ENCODE data around the gene ABCB11.

- TF ChIP-seq CTCF (IDR thresholded peaks at IDR 0.05; ENCODE audit: insufficient read depth, low read length): no peak
- TF ChIP-seq, protein P1, sequence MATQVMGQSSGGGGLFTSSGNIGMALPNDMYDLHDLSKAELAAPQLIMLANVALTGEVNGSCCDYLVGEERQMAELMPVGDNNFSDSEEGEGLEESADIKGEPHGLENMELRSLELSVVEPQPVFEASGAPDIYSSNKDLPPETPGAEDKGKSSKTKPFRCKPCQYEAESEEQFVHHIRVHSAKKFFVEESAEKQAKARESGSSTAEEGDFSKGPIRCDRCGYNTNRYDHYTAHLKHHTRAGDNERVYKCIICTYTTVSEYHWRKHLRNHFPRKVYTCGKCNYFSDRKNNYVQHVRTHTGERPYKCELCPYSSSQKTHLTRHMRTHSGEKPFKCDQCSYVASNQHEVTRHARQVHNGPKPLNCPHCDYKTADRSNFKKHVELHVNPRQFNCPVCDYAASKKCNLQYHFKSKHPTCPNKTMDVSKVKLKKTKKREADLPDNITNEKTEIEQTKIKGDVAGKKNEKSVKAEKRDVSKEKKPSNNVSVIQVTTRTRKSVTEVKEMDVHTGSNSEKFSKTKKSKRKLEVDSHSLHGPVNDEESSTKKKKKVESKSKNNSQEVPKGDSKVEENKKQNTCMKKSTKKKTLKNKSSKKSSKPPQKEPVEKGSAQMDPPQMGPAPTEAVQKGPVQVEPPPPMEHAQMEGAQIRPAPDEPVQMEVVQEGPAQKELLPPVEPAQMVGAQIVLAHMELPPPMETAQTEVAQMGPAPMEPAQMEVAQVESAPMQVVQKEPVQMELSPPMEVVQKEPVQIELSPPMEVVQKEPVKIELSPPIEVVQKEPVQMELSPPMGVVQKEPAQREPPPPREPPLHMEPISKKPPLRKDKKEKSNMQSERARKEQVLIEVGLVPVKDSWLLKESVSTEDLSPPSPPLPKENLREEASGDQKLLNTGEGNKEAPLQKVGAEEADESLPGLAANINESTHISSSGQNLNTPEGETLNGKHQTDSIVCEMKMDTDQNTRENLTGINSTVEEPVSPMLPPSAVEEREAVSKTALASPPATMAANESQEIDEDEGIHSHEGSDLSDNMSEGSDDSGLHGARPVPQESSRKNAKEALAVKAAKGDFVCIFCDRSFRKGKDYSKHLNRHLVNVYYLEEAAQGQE (IDR thresholded peaks at IDR 0.05; ENCODE audit: insufficient replicate concordance, low read depth): no peak
Observed at GRCh38 chr2:168894720-168895119, 136.4 kb downstream of the ABCB11 start.
